ENCODE data around the gene TRPV5. TPM values are rescaled to one million over a fixed set of nuclear protein-coding genes. Genes with fewer than 3 reads are reported as not detected.

TRPV5 gene
- total RNA-seq, 1 donor from 2014 or later = not detected

- TF ChIP-seq CTCF (conservative IDR thresholded peaks at IDR 0.05) = peak; percentile 22
Measured at GRCh38 chr7:142925413-142925812, 8.1 kb downstream of the TRPV5 start.

GRCh38 chr7:142923391-142923790 is 10.2 kb downstream of the TRPV5 start:
- TF ChIP-seq CTCF (conservative IDR thresholded peaks at IDR 0.05) = no peak
- Mint-ChIP-seq H3K9me3 (peaks cover 5% of the 10 kb centered on the region), H3K27me3 (no peaks in the 10 kb centered on the region), H3K4me1 (ENCODE audit: unreplicated experiment) (no peaks in the 10 kb centered on the region), H3K27ac (peak overlapping the region; percentile 54), H3K4me3 (no peak overlapping the region), H3K36me3 (no peaks in the 10 kb centered on the region)
- no peak for DNase-seq (ENCODE audit: extremely low spot score, unreplicated experiment)

More at GRCh38 chr7:142925413-142925812, 8.1 kb downstream of the TRPV5 start:
- H3K4me1 Mint-ChIP-seq (ENCODE audit: unreplicated experiment) = no peaks in the 10 kb centered on the region
- H3K27me3 Mint-ChIP-seq = peaks cover 1% of the 10 kb centered on the region
- H3K4me3 Mint-ChIP-seq = no peak overlapping the region
- H3K36me3 Mint-ChIP-seq = no peaks in the 10 kb centered on the region
- H3K27ac Mint-ChIP-seq = no peak overlapping the region
- no peak for DNase-seq (ENCODE audit: extremely low spot score, unreplicated experiment)
- H3K9me3 Mint-ChIP-seq = peaks cover 5% of the 10 kb centered on the region

- H3K36me3 Mint-ChIP-seq = no peaks in the 10 kb centered on the region
- H3K9me3 Mint-ChIP-seq = no peaks in the 10 kb centered on the region
- H3K4me1 Mint-ChIP-seq (ENCODE audit: unreplicated experiment) = no peaks in the 10 kb centered on the region
- TF ChIP-seq CTCF (conservative IDR thresholded peaks at IDR 0.05) = no peak
- no peak for DNase-seq (ENCODE audit: extremely low spot score, unreplicated experiment)
- no peak overlapping the region for H3K4me3 Mint-ChIP-seq
- H3K27me3 Mint-ChIP-seq = no peaks in the 10 kb centered on the region
- no peak overlapping the region for H3K27ac Mint-ChIP-seq
Measured at GRCh38 chr7:142919656-142920055, 13.9 kb downstream of the TRPV5 start.

GRCh38 chr7:142918901-142919300 is 14.6 kb downstream of the TRPV5 start:
- H3K9me3 Mint-ChIP-seq = no peaks in the 10 kb centered on the region
- H3K27ac Mint-ChIP-seq = no peak overlapping the region
- no peaks in the 10 kb centered on the region for H3K36me3 Mint-ChIP-seq
- no peaks in the 10 kb centered on the region for H3K4me1 Mint-ChIP-seq (ENCODE audit: unreplicated experiment)
- no peak for TF ChIP-seq CTCF (conservative IDR thresholded peaks at IDR 0.05)
- no peak overlapping the region for H3K4me3 Mint-ChIP-seq
- H3K27me3 Mint-ChIP-seq = no peaks in the 10 kb centered on the region
- no peak for DNase-seq (ENCODE audit: extremely low spot score, unreplicated experiment)

GRCh38 chr7:142917447-142917846 is 16.1 kb downstream of the TRPV5 start:
- TF ChIP-seq CTCF (conservative IDR thresholded peaks at IDR 0.05) = no peak
- Mint-ChIP-seq H3K4me1 (ENCODE audit: unreplicated experiment) (no peaks in the 10 kb centered on the region), H3K27ac (no peak overlapping the region), H3K36me3 (no peaks in the 10 kb centered on the region), H3K9me3 (no peaks in the 10 kb centered on the region), H3K27me3 (no peaks in the 10 kb centered on the region), H3K4me3 (no peak overlapping the region)
- DNase-seq (ENCODE audit: extremely low spot score, unreplicated experiment) = no peak

GRCh38 chr7:142916508-142916907 is 17.0 kb downstream of the TRPV5 start:
- Mint-ChIP-seq H3K4me1 (ENCODE audit: unreplicated experiment) (no peaks in the 10 kb centered on the region), H3K4me3 (no peak overlapping the region), H3K36me3 (no peaks in the 10 kb centered on the region), H3K27me3 (no peaks in the 10 kb centered on the region), H3K27ac (no peak overlapping the region), H3K9me3 (no peaks in the 10 kb centered on the region)
- no peak for TF ChIP-seq CTCF (conservative IDR thresholded peaks at IDR 0.05)
- no peak for DNase-seq (ENCODE audit: extremely low spot score, unreplicated experiment)

Data from type B pancreatic cell (in vitro differentiated cells).